KBM-7 (cell line): ENCODE results near the gene POLR2H.

Experiments
- DNase-seq: peaks from one replicate; pipeline ENCODE4 v3.0.0-alpha.2; 2015
- in situ Hi-C: fragments of 300-500 bp; cut with MboI; formaldehyde crosslinking; loops from 2 replicates; pipeline ENCODE4 v1.14.3; 2020; ENCODE audit warnings: low sequenced_read_pairs, low pct_unique_long_range_greater_than_20kb, mixed read lengths

Gene POLR2H

GRCh38 chr3:184349563-184350470, 11.7 kb upstream of the POLR2H start:
- no peak for DNase-seq
- in situ Hi-C loops, result loop anchor here (25.0 kb wide), 1 partner anchor 412 kb away; no protein-coding TSS in a partner anchor

GRCh38 chr3:184350618-184351017, 10.9 kb upstream of the POLR2H start:
- no peak for DNase-seq
- in situ Hi-C loops, result loop anchor here (25.0 kb wide), 1 partner anchor 412 kb away; no protein-coding TSS in a partner anchor

- no peak for DNase-seq
- in situ Hi-C loops, result loop anchor here (25.0 kb wide), 1 partner anchor 411 kb away; no protein-coding TSS in a partner anchor
Observed at GRCh38 chr3:184351511-184352148, 9.9 kb upstream of the POLR2H start.

- DNase-seq, result no peak
- in situ Hi-C loops, result loop anchor here (25.0 kb wide), 1 partner anchor 410 kb away; no protein-coding TSS in a partner anchor
Observed at GRCh38 chr3:184352149-184352785, 9.2 kb upstream of the POLR2H start.

GRCh38 chr3:184352897-184353545, 8.5 kb upstream of the POLR2H start:
- in situ Hi-C loops, result loop anchor here (25.0 kb wide), 1 partner anchor 409 kb away; no protein-coding TSS in a partner anchor

GRCh38 chr3:184353546-184353941, 8.0 kb upstream of the POLR2H start:
- DNase-seq, result no peak
- in situ Hi-C loops, result loop anchor here (25.0 kb wide), 1 partner anchor 409 kb away; no protein-coding TSS in a partner anchor

More at GRCh38 chr3:184352897-184353545, 8.5 kb upstream of the POLR2H start:
- DNase-seq, result no peak

GRCh38 chr3:184354121-184354728, 7.3 kb upstream of the POLR2H start:
- peak; percentile 30 for DNase-seq
- in situ Hi-C loops, result loop anchor here (25.0 kb wide), 1 partner anchor 408 kb away; no protein-coding TSS in a partner anchor

- DNase-seq, result no peak
- in situ Hi-C loops, result loop anchor here (25.0 kb wide), 1 partner anchor 408 kb away; no protein-coding TSS in a partner anchor
Observed at GRCh38 chr3:184354754-184355153, 6.8 kb upstream of the POLR2H start.

- in situ Hi-C loops, result loop anchor here (25.0 kb wide), 1 partner anchor 407 kb away; no protein-coding TSS in a partner anchor
- DNase-seq, result no peak
Observed at GRCh38 chr3:184355261-184356040, 6.1 kb upstream of the POLR2H start.

GRCh38 chr3:184357248-184358123, 4.0 kb upstream of the POLR2H start:
- in situ Hi-C loops, result loop anchor here (25.0 kb wide), 1 partner anchor 405 kb away; no protein-coding TSS in a partner anchor
- DNase-seq, result no peak

- DNase-seq, result no peak
- in situ Hi-C loops, result loop anchor here (25.0 kb wide), 1 partner anchor 404 kb away; no protein-coding TSS in a partner anchor
Observed at GRCh38 chr3:184358124-184358767, 3.3 kb upstream of the POLR2H start.

- DNase-seq, result no peak
- in situ Hi-C loops, result loop anchor here (25.0 kb wide), 1 partner anchor 403 kb away; no protein-coding TSS in a partner anchor
Observed at GRCh38 chr3:184358921-184359350, 2.6 kb upstream of the POLR2H start.

- in situ Hi-C loops, result loop anchor here (25.0 kb wide), 1 partner anchor 403 kb away; no protein-coding TSS in a partner anchor
- DNase-seq, result no peak
Observed at GRCh38 chr3:184359610-184360009, 1.9 kb upstream of the POLR2H start.

GRCh38 chr3:184360070-184360928, 1.2 kb upstream of the POLR2H start:
- in situ Hi-C loops, result loop anchor here (25.0 kb wide), 1 partner anchor 402 kb away; no protein-coding TSS in a partner anchor
- DNase-seq, result no peak

GRCh38 chr3:184360929-184361531, 480 bp upstream of the POLR2H start:
- in situ Hi-C loops, result loop anchor here (25.0 kb wide), 1 partner anchor 401 kb away; no protein-coding TSS in a partner anchor
- no peak for DNase-seq
